ENCODE measurements around the gene CYTH1.
A peak's percentile ranks its signal among the peaks of the same experiment; 100 is the strongest.

The CYTH1 gene

DNA sequence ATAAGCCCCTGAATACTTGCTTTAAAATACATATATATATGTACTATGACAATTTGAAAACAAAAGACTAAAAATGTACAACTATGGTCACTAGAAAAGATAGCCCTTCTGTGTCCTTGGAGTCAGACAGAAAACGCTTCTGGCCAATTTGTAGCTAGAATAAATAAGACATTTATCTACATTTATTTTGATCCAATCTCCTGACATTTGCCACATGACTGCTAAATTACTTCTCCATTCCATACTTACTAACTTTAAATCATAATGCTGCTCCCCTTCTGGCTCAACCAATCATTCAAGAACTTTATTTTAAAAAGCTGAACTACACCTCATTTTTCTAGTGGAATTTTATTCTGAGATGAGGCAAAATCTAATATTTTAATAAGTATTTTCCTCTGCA lies 65.8 kb downstream of the CYTH1 start:
- H3K9ac ChIP-seq, result peak overlapping the region; percentile 86
- H2AFZ ChIP-seq (ENCODE audit: low read depth), result no peak overlapping the region
- no peaks in the 10 kb centered on the region for H3K27me3 ChIP-seq (ENCODE audit: insufficient read depth, low read depth)
- no peaks in the 10 kb centered on the region for H3K36me3 ChIP-seq (ENCODE audit: insufficient read depth)
- H3K4me1 ChIP-seq (ENCODE audit: low read depth, poor library complexity, severe bottlenecking), result peaks cover 87% of the 10 kb centered on the region
- peak overlapping the region; percentile 93 for H3K27ac ChIP-seq
- no peak overlapping the region for H3K4me3 ChIP-seq (IDR thresholded peaks at IDR 0.05; ENCODE audit: insufficient read depth, low read depth, low read length)
- H4K20me1 ChIP-seq (ENCODE audit: insufficient read depth), result no peaks in the 10 kb centered on the region
- H3K79me2 ChIP-seq (ENCODE audit: insufficient read depth, low read depth), result peaks cover 99% of the 10 kb centered on the region
- peak overlapping the region; percentile 93 for H3K4me2 ChIP-seq
- TF ChIP-seq, protein P1, sequence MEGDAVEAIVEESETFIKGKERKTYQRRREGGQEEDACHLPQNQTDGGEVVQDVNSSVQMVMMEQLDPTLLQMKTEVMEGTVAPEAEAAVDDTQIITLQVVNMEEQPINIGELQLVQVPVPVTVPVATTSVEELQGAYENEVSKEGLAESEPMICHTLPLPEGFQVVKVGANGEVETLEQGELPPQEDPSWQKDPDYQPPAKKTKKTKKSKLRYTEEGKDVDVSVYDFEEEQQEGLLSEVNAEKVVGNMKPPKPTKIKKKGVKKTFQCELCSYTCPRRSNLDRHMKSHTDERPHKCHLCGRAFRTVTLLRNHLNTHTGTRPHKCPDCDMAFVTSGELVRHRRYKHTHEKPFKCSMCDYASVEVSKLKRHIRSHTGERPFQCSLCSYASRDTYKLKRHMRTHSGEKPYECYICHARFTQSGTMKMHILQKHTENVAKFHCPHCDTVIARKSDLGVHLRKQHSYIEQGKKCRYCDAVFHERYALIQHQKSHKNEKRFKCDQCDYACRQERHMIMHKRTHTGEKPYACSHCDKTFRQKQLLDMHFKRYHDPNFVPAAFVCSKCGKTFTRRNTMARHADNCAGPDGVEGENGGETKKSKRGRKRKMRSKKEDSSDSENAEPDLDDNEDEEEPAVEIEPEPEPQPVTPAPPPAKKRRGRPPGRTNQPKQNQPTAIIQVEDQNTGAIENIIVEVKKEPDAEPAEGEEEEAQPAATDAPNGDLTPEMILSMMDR (conservative IDR thresholded peaks at IDR 0.05; ENCODE audit: low read depth, low read length), result no peak

DNA sequence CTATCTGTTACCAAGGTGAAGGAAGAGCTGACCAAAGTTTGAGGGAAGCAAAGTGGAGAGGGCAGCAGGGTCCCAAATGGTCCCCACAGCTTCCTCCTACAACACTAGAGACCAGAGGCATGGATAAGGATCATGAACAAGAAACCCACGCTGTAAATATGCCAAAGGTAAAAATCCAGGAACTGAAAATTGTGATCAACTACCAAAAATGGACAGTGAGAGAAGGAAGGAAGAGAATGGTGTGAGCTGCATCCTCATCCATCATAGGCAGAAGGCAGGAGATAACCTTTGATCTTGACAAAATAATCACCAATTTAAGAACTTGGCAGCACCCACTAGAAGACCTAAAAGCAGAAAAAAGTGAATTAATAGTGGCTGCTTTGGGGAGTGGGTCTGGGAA lies 66.2 kb downstream of the CYTH1 start:
- no peak overlapping the region for H3K4me3 ChIP-seq (IDR thresholded peaks at IDR 0.05; ENCODE audit: insufficient read depth, low read depth, low read length)
- peak overlapping the region; percentile 93 for H3K4me2 ChIP-seq
- peak overlapping the region; percentile 93 for H3K27ac ChIP-seq
- no peaks in the 10 kb centered on the region for H4K20me1 ChIP-seq (ENCODE audit: insufficient read depth)
- peaks cover 85% of the 10 kb centered on the region for H3K4me1 ChIP-seq (ENCODE audit: low read depth, poor library complexity, severe bottlenecking)
- H3K36me3 ChIP-seq (ENCODE audit: insufficient read depth), result no peaks in the 10 kb centered on the region
- peak overlapping the region; percentile 86 for H3K9ac ChIP-seq
- TF ChIP-seq, protein P1 (conservative IDR thresholded peaks at IDR 0.05; ENCODE audit: low read depth, low read length), result no peak
- no peak overlapping the region for H2AFZ ChIP-seq (ENCODE audit: low read depth)
- H3K79me2 ChIP-seq (ENCODE audit: insufficient read depth, low read depth), result peaks cover 97% of the 10 kb centered on the region
- no peaks in the 10 kb centered on the region for H3K27me3 ChIP-seq (ENCODE audit: insufficient read depth, low read depth)

DNA sequence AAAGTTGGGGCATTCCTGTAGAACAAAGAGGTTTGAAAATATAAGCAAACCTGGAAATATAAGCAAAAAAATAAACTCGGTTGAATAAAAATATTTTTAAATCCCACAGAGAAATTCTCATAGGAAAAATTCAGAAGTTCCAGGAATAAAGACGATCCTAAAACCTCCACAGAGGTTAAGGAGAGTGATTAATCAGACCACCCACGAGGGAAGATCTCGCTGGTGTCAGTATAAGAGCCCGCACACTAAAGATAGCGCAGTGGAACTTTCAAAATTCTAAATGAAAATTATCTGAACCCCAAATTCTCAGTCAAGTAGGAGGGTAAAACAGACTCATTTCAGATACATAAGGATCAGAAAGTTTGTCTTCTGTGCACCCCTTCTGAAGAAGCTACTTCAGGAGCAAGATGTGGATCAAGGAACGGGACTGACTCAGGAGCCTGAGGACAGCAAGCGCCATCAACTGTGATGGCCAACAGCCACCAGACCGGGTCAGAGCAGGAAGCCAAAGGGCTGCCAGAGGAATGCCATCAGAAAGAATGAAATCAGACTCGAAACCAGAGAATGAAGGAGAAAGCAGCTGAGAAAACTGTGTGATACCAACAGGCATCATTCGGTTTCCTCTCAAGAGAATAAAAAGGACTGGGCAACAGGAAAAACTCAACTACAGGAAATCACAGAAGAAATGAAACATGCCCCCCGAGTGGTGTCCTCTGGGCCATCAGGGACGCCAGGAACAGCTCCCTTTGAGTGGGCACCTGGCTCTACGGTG lies 66.9 kb downstream of the CYTH1 start:
- peak overlapping the region; percentile 93 for H3K27ac ChIP-seq
- H3K9ac ChIP-seq, result peak overlapping the region; percentile 86; the same call in 1 of the 2 replicates
- peaks cover 97% of the 10 kb centered on the region for H3K79me2 ChIP-seq (ENCODE audit: insufficient read depth, low read depth)
- TF ChIP-seq, protein P1 (conservative IDR thresholded peaks at IDR 0.05; ENCODE audit: low read depth, low read length), result no peak
- H3K36me3 ChIP-seq (ENCODE audit: insufficient read depth), result no peaks in the 10 kb centered on the region
- H2AFZ ChIP-seq (ENCODE audit: low read depth), result no peak overlapping the region
- no peaks in the 10 kb centered on the region for H3K27me3 ChIP-seq (ENCODE audit: insufficient read depth, low read depth)
- H3K4me3 ChIP-seq (IDR thresholded peaks at IDR 0.05; ENCODE audit: insufficient read depth, low read depth, low read length), result no peak overlapping the region
- no peaks in the 10 kb centered on the region for H4K20me1 ChIP-seq (ENCODE audit: insufficient read depth)
- H3K4me1 ChIP-seq (ENCODE audit: low read depth, poor library complexity, severe bottlenecking), result peaks cover 85% of the 10 kb centered on the region
- H3K4me2 ChIP-seq, result peak overlapping the region; percentile 93

- no peaks in the 10 kb centered on the region for H3K36me3 ChIP-seq (ENCODE audit: insufficient read depth)
- TF ChIP-seq, protein P1 (conservative IDR thresholded peaks at IDR 0.05; ENCODE audit: low read depth, low read length), result no peak
- H3K4me3 ChIP-seq (IDR thresholded peaks at IDR 0.05; ENCODE audit: insufficient read depth, low read depth, low read length), result no peak overlapping the region
- no peaks in the 10 kb centered on the region for H3K27me3 ChIP-seq (ENCODE audit: insufficient read depth, low read depth)
- H3K79me2 ChIP-seq (ENCODE audit: insufficient read depth, low read depth), result peaks cover 97% of the 10 kb centered on the region
- H2AFZ ChIP-seq (ENCODE audit: low read depth), result no peak overlapping the region
- H3K9ac ChIP-seq, result no peak overlapping the region
- peak overlapping the region; percentile 93; the same call in 1 of the 2 replicates for H3K27ac ChIP-seq
- H3K4me1 ChIP-seq (ENCODE audit: low read depth, poor library complexity, severe bottlenecking), result peaks cover 85% of the 10 kb centered on the region
- H3K4me2 ChIP-seq, result peak overlapping the region; percentile 93; the same call in 1 of the 2 replicates
- H4K20me1 ChIP-seq (ENCODE audit: insufficient read depth), result no peaks in the 10 kb centered on the region
Observed at GRCh38 chr17:78714534-78714933, 67.5 kb downstream of the CYTH1 start.

Measured in KMS-11 (cell line).